ENCODE data around the gene ZNF30.
"Not testable (repeated sequence)": the region's sequence is repeated elsewhere in the genome, so short reads cannot be mapped to it uniquely, and the experiment has no call there.

Gene ZNF30

DNA sequence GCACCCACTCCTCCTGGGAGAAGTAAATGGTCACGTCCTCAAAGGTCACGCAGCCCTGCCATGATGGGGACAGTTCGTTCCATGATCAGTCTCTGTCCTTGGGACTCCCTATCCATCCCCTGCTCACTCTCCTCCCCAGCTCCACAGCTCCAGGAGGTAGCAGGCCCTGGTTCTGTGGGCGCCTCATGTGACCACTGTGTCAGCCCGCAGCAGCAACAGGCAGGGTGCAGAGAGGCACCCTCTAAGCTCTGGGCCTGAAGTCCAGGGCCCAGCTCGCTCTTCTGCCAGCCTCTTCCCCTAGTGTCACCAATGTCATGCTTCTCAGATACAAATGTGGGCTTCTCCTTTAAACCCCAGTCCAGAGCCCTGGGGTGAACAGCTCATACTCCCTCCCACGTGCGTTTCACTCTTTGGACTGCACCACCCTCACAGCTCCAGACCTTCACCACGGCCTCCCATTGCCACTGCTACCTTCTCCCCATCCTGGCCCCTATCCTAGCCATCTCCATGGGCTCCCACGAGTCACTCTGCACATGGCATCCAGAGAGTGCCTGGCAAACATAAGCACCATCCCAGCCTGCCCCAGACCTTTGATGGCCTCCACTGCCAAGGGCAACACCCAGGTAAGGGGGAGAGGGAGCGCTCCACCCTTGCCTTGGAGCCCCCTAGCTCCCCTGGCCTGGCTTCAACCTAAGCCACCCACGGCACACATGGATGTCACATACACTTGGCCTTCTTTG is 34.4 kb downstream of the ZNF30 start:
- DNase-seq = no peak

DNA sequence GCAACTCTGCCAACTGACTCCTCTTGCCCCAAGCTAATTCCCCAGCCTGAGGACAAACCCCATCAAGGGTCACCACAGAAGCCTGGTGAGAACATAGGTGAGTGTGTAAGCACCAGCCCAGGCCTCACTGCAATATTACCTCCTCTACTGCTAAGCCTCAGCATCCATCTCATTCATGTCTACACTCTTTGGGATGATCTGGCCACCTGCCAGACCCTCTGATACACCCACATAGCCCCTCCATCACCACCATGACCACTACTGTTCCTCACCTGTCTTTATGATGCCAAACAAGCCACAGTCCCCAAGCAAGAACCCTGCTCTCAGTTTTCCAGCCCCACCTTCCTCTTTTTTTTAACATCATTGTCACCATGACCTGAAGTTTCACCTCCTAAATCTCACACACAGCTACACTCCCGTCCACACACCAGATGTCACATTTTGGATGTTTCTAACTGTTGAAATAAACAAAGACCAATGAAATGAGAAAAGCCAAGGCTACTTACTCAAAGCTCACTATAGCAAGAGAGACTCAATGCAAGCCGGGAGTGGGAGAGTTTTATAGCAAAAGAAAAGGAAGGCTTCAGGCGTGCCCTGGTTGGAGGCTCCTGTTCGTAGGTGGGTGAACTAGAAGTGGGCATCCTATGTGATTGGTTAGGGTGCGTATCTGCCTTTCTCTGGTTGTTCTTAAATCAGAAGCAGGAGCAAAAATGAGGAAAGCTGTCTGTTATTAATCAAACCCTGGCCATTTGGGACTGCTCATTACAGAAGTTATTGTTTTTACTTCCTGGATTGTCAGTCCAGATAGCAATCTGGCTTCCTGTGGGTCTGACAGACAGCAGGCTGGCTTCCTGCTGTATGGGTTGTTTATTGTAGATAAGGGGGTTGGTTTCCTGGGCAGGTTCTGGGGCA is 35.3 kb downstream of the ZNF30 start:
- DNase-seq = peak; percentile 62

DNA sequence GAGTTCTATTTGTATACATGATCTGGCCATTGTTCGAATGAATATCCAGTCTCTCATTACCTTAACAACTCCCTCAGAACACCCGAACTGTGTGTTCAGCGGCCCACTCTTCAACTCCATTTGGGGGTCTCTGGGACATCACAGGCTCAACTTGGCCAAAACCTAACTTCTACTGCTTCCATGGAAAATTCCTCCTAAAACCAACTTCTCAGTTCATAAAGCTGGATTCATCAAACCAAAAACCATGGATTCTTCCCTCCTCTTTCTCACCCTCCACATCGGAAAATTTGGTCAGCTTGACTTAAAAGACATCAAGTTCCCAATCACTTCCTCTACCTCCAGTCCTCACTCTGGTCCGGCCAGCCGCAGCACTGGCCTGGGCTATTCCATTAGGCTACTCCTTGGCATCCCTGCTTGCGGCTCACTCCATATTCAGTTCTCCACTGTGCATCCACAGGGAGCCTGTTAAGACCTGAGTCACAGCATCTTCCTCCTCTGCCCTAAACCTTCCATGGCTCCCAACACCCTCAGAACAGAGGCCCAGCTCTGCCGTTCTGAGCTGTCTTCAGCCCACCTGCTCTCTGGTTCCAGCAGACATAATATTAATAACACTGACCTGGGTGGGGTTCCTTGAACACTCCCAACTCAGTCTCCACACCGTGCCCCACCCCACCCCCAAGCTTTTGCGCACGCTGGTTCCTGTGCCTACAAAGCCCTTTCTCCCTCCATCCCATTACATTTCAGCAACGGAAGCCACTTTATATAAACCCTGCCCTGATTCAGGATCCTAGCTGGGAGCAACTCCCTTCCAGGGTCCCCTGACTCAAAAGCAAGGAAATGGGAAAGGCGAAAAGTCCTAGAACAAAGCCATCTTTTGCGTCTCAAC is 36.2 kb downstream of the ZNF30 start:
- no peak for DNase-seq

DNA sequence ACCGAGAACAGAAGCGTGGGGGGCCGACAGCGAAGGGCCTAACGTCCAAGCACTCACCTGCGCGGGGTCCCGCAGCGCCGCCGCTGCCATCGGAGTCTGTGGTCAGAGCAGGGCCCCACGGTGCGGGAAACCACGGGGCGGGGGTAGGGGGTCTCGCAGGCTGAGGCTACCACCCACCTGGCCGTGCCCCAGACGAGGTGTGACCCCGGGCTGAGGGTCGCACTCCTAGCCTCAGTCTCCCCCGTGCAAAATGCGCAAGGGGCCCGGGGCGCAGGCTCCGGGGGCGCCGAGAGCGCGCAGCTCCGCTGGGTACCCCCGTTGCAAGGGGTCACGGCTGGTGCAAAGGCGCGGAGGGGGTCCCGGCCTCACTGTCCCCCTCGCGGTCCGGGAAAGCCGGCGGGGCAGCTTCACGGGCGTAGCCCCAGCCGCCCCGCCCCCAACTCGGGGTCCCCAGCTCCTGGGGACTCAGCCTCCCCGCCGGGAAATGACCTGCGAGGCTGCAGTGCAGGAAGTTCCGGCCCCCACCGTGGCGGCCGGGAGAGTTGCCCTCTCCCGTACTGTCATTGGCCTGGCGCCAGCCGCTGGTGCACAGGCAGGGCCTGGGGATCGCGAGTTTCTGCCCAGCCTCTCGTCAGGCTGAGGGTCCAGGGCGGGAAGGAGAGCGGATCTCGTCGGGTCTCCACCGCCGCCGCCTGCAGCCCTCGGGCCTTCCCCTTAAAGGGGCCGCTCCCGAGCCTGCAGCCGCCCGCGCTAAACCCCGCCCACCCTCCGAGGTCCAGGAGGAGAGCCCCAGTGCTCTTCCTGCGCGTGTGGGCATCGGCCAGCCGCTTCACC is 37.1 kb downstream of the ZNF30 start, which contains the start of gene ZNF792:
ZNF792 (minus strand) TSS at position 657 of the 834 bp plus-strand sequence; CDS start at position 90, 567 bp downstream.
- DNase-seq = peak; percentile 65

DNA sequence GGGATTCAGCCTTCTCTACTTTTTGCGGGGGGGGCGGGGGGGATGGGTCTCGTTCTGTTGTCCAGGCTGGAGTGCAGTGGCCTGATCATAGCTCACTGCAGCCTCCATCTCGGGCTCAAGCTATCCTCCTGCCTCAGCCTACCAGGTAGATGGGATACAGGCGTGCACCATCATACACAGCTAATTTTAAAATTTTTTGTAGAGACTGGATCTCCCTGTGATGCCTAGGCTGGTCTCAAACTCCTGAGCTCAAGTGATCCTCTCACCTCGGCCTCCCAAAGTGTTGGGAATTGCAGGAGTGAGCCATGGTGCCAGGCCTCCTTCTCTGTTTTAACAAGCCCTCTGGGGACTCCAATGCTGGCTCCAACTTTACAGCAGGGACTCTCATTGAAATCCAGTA is 37.9 kb downstream of the ZNF30 start:
- DNase-seq = no peak

DNA sequence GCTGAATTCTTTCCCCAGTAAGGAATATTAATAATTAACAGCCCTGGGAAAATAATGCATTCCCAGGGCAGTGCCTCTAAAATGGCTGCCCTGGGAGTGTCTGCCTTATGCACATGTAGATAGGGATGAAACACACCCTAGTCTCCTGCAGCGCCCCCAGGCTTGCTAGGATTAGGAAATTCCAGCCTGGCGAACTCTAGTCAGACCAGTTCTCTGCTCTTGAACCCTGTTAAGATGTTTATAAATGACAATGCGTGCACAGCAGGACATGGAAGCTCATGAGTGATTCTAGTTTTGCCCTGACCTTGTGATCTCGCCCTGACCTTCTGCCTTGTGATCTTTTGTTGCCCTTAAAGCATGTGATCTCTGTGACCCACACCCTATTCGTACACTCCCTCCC is 38.8 kb downstream of the ZNF30 start:
- not testable (repeated sequence) for DNase-seq

DNA sequence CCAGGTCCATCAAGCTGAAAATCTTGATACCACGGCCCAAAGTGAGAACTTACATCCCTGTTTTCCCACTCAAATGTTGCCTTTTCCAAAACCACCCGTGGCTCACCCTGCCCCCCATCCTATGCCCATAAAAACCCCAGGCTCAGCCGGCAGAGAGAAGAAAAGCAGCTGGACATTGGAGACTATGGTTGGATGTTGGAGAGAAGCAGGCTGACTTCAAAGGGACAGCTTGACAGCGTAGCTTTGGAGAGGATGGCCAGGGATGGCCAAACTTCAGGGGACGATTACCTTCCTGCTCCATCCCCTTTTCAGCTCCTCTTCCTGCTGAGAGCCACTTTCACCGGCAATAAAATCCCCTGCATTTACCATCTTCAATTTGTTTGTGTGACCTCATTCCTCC is 40.8 kb downstream of the ZNF30 start:
- no peak for DNase-seq

DNA sequence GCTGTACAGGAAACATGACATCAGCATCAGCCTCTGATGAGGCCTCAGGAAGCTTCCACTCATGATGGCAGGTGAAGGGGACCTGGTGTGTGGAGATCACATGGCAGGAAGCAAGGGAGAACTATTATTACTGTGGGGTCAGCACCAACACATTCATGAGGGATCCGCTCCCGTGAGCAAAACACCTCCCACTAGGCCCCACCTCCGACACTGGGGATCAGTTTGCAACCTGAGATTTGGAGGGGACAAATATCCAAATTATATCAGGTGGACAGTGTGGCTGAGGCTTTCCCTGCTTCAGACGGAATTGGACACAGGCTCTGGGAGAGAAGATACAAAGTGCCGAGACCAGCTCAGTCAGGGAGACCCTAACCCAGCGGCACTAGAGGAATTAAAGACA is 43.0 kb downstream of the ZNF30 start:
- no peak for DNase-seq

DNA sequence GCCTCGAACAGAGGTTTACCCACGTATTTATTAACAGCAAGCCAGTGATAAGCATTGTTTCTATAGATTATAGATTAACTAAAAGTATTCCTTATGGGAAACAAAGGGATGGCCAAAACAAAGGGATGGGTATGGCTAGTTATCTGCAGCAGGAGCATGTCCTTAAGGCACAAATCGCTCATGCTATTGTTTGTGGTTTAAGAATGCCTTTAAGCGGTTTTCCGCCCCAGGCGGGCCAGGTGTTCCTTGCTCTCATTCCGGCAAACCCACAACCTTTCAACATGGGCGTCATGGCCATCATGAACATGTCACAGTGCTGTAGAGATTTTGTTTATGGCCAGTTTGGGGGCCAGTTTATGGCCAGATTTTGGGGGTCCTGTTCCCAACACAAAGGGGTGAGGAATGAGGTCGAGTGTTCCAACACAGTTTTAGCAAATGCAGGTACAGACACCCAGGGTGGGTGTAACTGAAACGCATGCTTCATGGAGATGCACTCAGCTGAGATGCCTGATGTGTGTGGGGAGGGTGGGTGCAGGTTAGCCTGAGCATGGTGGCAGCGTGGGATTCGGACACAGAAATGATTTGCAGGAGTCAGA is 43.6 kb downstream of the ZNF30 start:
- not testable (repeated sequence) for DNase-seq

DNA sequence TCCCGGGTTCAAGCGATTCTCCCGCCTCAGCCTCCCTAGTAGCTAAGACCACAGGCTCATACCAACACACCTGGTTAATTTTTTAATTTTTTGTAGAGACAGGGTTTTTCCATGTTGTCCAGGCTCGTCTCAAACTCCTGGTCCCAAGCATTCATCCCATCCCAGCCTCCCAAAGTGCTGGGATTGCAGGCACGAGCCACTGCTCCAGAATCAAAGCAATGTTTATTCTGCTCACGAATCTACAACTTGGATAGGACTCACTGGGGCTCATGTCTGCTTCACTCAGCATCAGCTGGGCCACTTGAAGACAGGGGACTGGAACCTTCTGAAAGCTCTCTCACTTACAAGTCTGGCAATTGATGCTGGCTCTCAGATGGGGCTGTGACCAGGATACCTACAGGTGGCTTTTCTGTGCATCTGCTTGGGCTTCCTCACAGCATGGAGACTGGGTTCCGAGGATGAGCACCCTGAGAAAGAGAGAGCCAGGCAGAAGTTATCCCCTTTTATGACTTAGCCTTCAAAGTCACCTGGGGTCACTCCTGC is 45.5 kb downstream of the ZNF30 start:
- no peak for DNase-seq

DNA sequence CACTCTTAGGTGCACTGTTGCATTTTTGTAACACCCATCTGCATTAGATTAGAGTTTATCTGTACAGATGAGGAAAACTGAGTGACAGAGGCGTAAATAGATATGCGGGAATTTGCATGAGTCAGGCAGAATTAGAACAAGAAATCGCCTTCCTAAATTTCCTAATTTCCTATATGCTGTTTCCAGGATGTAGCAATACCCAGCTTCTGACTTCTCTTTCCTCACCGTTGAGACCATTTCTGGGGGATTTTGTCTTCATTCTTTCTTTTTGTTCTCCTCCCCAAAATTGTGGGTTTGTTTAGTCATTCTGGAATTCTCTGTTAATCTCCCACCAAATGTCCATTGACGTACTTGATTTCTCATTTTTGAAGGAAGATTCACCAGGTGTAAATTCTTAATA is 47.9 kb downstream of the ZNF30 start:
- no peak for DNase-seq

DNA sequence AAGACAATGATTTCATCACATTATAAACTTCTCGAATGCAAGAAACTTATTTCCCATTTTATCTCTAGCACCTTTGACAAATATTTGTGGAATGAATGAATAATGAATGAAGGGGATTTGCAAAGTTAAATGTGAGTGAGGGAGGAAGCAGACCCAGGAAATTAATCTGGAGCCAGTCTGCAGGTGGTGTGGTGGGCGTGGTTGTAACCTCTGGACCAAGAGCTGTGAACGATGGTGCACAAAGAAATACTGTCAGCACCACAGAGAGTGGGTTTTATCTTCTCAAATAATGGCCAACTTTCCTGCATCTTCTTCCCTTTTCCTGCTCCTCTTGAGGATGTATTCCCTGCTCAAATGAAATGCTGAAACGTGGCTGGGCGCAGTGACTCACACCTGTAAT is 48.4 kb downstream of the ZNF30 start:
- DNase-seq = no peak

DNA sequence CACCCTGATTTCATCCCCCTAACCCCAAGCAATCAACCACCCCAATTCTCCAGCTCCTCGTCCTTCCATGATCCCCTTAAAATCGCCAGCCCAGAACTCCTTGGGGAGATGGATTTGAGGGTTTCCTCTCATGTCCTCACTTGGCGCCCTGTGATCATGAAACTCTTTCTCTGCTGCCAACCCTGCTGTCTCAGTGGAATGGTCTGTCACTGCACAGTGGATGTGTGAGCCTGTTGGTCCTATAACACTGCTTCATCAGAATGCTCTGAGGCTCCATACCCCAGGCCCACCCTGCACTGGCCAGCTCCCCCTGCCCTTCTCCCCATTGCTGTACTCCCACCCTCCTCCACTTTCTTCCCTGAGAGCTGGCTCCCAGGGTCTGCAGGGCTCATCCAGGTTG is 49.9 kb downstream of the ZNF30 start:
- no peak for DNase-seq

DNA sequence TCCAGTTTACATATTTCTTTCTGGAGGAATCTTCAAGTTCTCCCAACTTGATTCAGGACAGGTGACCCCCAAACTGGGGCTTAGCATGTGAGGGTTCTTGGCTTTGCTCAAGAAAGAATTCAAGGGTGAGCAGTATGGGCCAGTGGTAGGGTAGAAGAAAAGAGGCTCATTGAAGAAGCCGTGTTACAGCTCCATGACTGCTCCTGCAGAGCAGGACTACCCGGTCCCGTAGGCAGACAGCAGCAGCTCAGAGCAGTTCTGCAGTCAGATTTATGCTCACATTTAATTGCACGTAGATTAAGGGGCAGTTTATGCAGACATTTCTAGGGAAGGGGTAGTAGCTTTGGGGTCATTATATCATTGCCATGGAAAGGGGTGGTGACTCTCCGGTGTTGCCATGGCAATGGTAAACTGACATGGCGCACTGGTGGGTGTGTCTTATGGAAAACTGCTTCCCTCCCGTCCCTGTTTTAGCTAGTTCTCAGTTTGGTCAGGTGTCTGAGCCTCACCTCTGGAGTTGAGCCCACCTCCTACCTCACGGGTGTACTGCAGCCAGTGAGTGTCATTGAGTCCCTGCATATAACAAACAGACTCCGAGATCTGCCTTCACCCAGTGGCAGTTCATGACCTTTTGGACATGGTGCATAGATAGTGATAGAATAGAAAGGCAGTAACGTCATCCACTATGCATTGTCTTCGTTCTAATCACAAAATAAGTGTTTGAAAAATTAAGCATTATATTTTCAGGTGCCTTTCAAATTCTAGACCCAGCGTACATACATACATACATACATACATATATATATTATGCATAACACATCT is 53.3 kb downstream of the ZNF30 start:
- DNase-seq = no peak

DNA sequence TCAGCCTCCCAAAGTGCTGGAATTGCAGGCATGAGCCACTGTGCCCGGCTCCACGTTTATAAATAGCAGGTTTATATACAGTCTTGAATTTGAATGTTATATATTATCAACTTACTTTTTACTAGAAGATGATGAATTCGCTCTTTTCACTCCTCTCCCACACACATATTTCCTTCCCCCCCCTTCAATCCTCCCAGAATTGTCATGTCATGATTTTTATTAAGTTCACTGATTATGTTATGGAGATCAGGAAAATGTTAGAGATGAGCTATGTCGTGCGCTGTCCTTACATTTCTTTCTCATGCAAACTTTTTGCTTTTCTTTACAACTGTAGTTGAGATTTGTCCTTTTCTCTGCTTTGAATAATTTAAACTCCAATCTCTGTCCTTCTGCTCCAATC is 55.6 kb downstream of the ZNF30 start:
- DNase-seq = no peak

DNA sequence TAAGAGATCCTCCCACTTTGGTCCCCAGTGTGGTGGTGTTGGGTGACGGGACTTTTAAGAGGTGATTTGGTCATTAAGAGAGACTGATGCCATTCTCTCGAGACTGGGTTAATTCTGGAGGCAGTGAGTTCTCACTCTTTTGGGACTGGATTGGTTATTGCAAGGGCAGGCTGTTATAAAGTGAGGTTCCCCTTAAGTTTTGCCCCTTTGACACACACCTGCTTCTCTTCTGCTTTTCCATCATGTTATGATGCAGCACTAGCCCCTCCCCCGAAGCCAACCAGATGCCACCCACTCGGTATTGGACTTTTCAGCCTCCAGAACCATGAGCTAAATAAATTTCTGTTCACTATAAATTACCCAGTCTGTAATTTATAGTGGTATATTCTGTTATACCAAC is 57.1 kb downstream of the ZNF30 start:
- no peak for DNase-seq

DNA sequence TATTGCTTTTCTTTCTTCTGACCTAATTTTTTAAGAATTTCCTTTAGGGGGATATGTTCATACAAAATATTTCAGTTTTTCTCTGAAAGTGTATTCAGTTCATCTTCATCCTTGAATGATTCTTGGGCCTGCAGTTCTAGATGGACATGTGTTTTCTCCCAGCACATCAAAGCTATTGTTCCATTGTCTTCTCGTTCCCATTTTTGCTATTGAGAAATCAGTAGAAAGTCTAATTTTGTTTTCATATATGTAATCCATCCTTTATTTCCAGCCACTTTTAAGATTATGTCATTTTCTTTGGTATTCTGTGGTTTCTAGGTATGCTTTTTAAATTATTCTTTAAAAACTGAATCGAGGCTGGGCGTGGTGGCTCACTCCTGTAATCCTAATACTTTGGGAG is 57.6 kb downstream of the ZNF30 start:
- DNase-seq = no peak

DNA sequence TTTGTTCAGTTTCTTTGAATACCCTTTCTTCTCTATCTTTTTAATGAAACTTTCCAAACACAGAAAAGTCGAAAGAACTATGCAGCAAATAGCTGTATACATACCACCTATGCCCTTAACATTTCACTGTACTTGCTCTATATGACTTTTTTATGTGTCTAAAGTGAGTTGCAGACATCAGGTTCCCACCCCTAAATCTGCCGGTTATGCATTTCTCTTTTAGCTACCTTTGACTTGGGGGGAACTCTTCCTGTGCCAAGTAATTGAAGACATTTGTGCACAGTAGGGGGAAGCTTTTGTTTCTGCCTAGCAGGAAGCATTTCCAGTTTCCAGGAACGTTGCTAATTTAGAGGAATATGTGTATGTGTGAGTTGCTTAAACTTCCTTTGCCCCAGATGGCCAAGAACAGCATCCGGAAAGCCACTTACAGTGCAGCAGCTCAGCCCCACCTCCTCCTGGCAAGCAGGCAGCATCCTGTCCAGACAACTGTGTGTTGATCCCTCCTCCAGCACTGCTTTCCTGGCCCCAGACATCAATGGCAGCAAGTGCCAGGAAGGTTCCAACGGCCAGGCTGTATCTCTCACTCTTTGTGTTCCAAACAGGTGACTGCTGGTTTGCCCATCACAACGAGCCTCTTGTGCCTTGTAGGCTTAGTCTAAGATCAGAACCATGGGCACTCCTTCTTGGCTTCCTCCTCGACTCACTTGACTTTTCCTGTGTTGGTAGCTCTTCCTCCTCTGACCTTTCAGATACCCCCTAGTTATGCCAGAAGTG is 58.7 kb downstream of the ZNF30 start:
- DNase-seq = no peak

DNA sequence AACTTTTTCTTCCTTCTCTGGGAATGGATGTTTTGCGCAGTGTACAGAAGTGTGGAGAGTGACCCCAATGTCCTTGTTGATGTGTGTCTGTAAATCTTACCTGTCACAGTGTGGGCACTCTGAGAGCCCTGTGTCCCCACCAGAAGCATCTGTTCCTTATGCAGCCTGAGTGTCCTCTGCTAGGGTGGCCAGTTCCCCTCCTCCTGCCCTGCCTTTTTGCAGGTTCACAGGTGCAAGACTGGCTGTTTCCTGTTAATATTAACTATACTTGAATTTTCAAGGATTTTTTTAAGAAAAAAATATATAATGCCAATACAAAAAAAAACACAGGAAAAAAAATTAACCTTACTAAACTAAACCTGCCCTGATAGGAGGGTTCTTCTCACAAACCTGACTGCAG is 61.4 kb downstream of the ZNF30 start:
- DNase-seq = no peak

DNA sequence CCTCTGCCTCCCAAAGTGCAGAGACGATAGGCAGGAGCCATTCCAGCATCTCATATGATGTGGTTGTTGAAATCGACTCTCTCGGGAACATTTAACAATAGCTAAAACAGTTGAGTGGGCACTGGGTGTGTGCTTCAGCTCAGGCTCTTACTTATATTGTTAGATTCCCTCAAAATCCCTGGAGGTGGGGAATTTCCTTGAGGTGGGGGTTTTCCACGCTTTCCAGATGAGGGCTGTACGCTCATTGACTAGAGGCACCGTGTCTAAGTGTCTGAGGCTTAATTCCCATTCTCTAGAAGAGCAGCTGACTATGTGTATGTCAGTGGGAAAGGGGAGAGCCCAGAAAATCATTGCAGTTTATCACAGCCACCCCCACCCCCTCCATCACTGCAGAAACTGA is 62.6 kb downstream of the ZNF30 start:
- no peak for DNase-seq

All from activated CD4-positive, alpha-beta T cell treated with anti-CD3 and anti-CD28 coated beads, Interleukin-10, Interleukin-2, amounts not matched to agents 100 ng/mL and 50 ng/mL, durations not matched to agents 16 hours and 8 hours (primary cell).